HepG2 (cell line): ENCODE data around the gene TBCE. TPM values are rescaled to one million over a fixed set of nuclear protein-coding genes. Genes with fewer than 3 reads are reported as not detected.

Experiments
- PAF1 ChIP-seq: IDR thresholded peaks from 2 replicates; pipeline ENCODE4 v1.6.1; 2016; ENCODE audit warnings: missing genetic modification reagents, missing compliant biosample characterization
- SIX1 ChIP-seq: sonication (generic); formaldehyde crosslinking; IDR thresholded peaks from 2 replicates; pipeline ENCODE4 v1.4.0; 2020; ENCODE audit warnings: missing genetic modification reagents, borderline replicate concordance
- SNAPC4 ChIP-seq: sonication (generic); formaldehyde crosslinking; IDR thresholded peaks from 2 replicates; pipeline ENCODE4 v1.4.0; 2020; ENCODE audit warnings: mild to moderate bottlenecking, missing genetic modification reagents
- STAG1 ChIP-seq: sonication (generic); formaldehyde crosslinking; IDR thresholded peaks from 2 replicates; pipeline ENCODE4 v1.4.0; 2020; ENCODE audit warnings: missing genetic modification reagents
- SYNCRIP ChIP-seq: fragments of 200-400 bp; formaldehyde crosslinking; IDR thresholded peaks from 2 replicates; pipeline ENCODE4 v1.6.1; 2018; ENCODE audit warnings: mild to moderate bottlenecking, low read depth, low read length; ENCODE audit not compliant: insufficient read depth
- TEF ChIP-seq: sonication (generic); formaldehyde crosslinking; IDR thresholded peaks from 2 replicates; pipeline ENCODE4 v1.5.0; 2020; ENCODE audit warnings: missing genetic modification reagents
- WIZ ChIP-seq: sonication (generic); formaldehyde crosslinking; IDR thresholded peaks from 2 replicates; pipeline ENCODE4 v1.5.1; 2020; ENCODE audit warnings: mild to moderate bottlenecking, missing genetic modification reagents
- ZFYVE20 ChIP-seq: sonication (generic); formaldehyde crosslinking; IDR thresholded peaks from 2 replicates; pipeline ENCODE4 v1.8.0; 2023; ENCODE audit warnings: low read depth, mild to moderate bottlenecking, moderate library complexity, missing genetic modification reagents, borderline replicate concordance
- ZNF224 ChIP-seq: sonication (generic); formaldehyde crosslinking; IDR thresholded peaks from 2 replicates; pipeline ENCODE4 v1.5.0; 2020; ENCODE audit warnings: mild to moderate bottlenecking, missing genetic modification reagents
- ZNF468 ChIP-seq: sonication (generic); formaldehyde crosslinking; IDR thresholded peaks from 2 replicates; pipeline ENCODE4 v1.8.0; 2022; ENCODE audit warnings: mild to moderate bottlenecking, moderate library complexity, missing genetic modification reagents
- polyA plus RNA-seq, 8 experiments: library from polyadenylated mRNA; depleted of rRNA in 3 of 8; stranded (reverse) in 7 of 8; unstranded in 1 of 8; fragments of >200 nt; fragmentation: Illumina TruSeq in 4 of 8; extraction: Trizol in 4 of 8; gene quantifications; 2 replicates each; pipeline versions ENCODE4 v1.2.1 to v1.2.3, GENCODE V29; 2011 to 2016; ENCODE audit warnings: low read depth in 4 of 8, missing spikeins in 1 of 8, mixed read lengths in 1 of 8; ENCODE audit not compliant: insufficient read depth in 1 of 8
- total RNA-seq, 5 experiments: library from RNA; depleted of rRNA; stranded (reverse); fragments of >200 nt; fragmentation: Illumina TruSeq; extraction: Trizol; gene quantifications; 2 replicates each; pipeline ENCODE4 v1.2.3, GENCODE V29; 2016; ENCODE audit warnings: low read depth in 1 of 5
- TF ChIP-seq, protein P1 (sequence below): IDR thresholded peaks from 2 replicates; pipeline ENCODE4 v1.6.1; 2012; ENCODE audit warnings: low read depth, low read length, improper control_type of control experiment
- TF ChIP-seq, protein P2 (sequence below): sonication (generic); formaldehyde crosslinking; IDR thresholded peaks from 2 replicates; pipeline ENCODE4 v1.4.0; 2020; ENCODE audit warnings: missing genetic modification reagents
- TF ChIP-seq, protein P3 (sequence below): sonication (generic); formaldehyde crosslinking; IDR thresholded peaks from 2 replicates; pipeline ENCODE4 v1.8.0; 2022; ENCODE audit warnings: mild to moderate bottlenecking, missing genetic modification reagents

TBCE gene
- total and polyA plus RNA-seq, 2 of the 13 experiments (the other 11 are each of a cell fraction or from before 2014, with no cell fraction given), result 25.6 to 31.1 TPM

GRCh38 chr1:235328271-235329138 is 38.7 kb upstream of the TBCE start, which contains the start of gene GGPS1 (continued):
- TF ChIP-seq, protein P1, sequence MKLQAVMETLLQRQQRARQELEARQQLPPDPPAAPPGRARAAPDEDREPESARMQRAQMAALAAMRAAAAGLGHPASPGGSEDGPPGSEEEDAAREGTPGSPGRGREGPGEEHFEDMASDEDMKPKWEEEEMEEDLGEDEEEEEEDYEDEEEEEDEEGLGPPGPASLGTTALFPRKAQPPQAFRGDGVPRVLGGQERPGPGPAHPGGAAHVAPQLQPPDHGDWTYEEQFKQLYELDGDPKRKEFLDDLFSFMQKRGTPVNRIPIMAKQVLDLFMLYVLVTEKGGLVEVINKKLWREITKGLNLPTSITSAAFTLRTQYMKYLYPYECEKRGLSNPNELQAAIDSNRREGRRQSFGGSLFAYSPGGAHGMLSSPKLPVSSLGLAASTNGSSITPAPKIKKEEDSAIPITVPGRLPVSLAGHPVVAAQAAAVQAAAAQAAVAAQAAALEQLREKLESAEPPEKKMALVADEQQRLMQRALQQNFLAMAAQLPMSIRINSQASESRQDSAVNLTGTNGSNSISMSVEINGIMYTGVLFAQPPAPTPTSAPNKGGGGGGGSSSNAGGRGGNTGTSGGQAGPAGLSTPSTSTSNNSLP, result peak; percentile 22; the same call in 1 of the 2 replicates
- TF ChIP-seq STAG1 (CRISPR knock-in tag), result no peak
- TF ChIP-seq, protein P2, sequence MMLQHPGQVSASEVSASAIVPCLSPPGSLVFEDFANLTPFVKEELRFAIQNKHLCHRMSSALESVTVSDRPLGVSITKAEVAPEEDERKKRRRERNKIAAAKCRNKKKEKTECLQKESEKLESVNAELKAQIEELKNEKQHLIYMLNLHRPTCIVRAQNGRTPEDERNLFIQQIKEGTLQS (CRISPR knock-in tag), result no peak
- no peak for TF ChIP-seq WIZ (CRISPR knock-in tag)
- no peak for TF ChIP-seq TEF
- TF ChIP-seq SNAPC4 (CRISPR knock-in tag), result 0 out of 2 replicates have a peak, but pooled peaks have one; percentile 30
- TF ChIP-seq, protein P3, sequence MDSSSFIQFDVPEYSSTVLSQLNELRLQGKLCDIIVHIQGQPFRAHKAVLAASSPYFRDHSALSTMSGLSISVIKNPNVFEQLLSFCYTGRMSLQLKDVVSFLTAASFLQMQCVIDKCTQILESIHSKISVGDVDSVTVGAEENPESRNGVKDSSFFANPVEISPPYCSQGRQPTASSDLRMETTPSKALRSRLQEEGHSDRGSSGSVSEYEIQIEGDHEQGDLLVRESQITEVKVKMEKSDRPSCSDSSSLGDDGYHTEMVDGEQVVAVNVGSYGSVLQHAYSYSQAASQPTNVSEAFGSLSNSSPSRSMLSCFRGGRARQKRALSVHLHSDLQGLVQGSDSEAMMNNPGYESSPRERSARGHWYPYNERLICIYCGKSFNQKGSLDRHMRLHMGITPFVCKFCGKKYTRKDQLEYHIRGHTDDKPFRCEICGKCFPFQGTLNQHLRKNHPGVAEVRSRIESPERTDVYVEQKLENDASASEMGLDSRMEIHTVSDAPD (CRISPR knock-in tag), result no peak
- no peak for TF ChIP-seq SYNCRIP
- no peak for TF ChIP-seq ZNF224 (CRISPR knock-in tag)
- TF ChIP-seq SIX1 (CRISPR knock-in tag), result no peak
- no peak for TF ChIP-seq ZNF468 (CRISPR knock-in tag)
- TF ChIP-seq PAF1 (CRISPR knock-in tag), result no peak
- no peak for TF ChIP-seq ZFYVE20
